ENCODE results near the gene OR11H1.
"Not testable (repeated sequence)": the region's sequence is repeated elsewhere in the genome, so short reads cannot be mapped to it uniquely, and the experiment has no call there.

OR11H1 gene

GRCh38 chr22:15527892-15528291, at the start of gene OR11H1:
OR11H1 (plus strand) TSS chr22:15528192; CDS start chr22:15528192, 0 bp downstream.
- DNase-seq; in situ Hi-C loops (cut with MboI; ENCODE audit: low pct_unique_long_range_greater_than_20kb, low sequenced_read_pairs): not testable (repeated sequence)

- in situ Hi-C loops (cut with MboI; ENCODE audit: low pct_unique_long_range_greater_than_20kb, low sequenced_read_pairs); DNase-seq: not testable (repeated sequence)
Measured at GRCh38 chr22:15509967-15510366, 18.0 kb upstream of the OR11H1 start.

- in situ Hi-C loops (cut with MboI; ENCODE audit: low pct_unique_long_range_greater_than_20kb, low sequenced_read_pairs); DNase-seq: not testable (repeated sequence)
Measured at GRCh38 chr22:15515896-15516295, 12.1 kb upstream of the OR11H1 start.

- in situ Hi-C loops (cut with MboI; ENCODE audit: low pct_unique_long_range_greater_than_20kb, low sequenced_read_pairs); DNase-seq: not testable (repeated sequence)
Measured at GRCh38 chr22:15553767-15554166, 25.8 kb downstream of the OR11H1 start.

- DNase-seq; in situ Hi-C loops (cut with MboI; ENCODE audit: low pct_unique_long_range_greater_than_20kb, low sequenced_read_pairs): not testable (repeated sequence)
Measured at GRCh38 chr22:15563461-15563860, 35.5 kb downstream of the OR11H1 start.

GRCh38 chr22:15565063-15565462, 37.1 kb downstream of the OR11H1 start:
- DNase-seq; in situ Hi-C loops (cut with MboI; ENCODE audit: low pct_unique_long_range_greater_than_20kb, low sequenced_read_pairs): not testable (repeated sequence)

Measured in KBM-7 (cell line).